ENCODE measurements around the gene PIGL. TPM values are rescaled to one million over a fixed set of nuclear protein-coding genes. Genes with fewer than 3 reads are reported as not detected.

Gene PIGL
- total RNA-seq, 1 donor from 2014 or later: 29.7 TPM

DNA sequence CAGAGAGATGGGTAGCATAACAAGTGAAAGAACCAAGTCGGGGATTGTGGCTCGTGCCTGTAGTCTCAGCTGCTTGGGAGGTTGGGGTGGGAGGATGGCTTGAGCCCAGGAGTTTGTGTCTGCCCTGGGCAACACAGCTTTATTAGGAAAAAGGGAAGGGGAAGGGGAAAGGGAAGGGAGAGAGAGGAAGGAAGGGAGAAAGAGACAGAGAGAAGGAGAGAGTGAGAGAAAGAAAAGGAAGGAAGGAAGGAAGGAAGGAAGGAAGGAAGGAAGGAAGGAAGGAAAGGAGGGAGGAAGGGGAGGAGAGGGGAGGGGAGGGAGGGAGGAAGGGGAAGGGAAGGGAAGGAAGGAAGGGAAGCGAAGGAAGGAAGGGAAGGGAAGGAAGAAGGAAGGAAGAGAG lies 103.0 kb downstream of the PIGL start:
- Mint-ChIP-seq H3K27ac (no peak overlapping the region), H3K27me3 (no peaks in the 10 kb centered on the region), H3K4me1 (ENCODE audit: unreplicated experiment) (no peaks in the 10 kb centered on the region), H3K4me3 (no peak overlapping the region), H3K36me3 (peaks cover 8% of the 10 kb centered on the region), H3K9me3 (no peaks in the 10 kb centered on the region)
- no peak for DNase-seq (ENCODE audit: extremely low spot score, unreplicated experiment)
- TF ChIP-seq, protein P1, sequence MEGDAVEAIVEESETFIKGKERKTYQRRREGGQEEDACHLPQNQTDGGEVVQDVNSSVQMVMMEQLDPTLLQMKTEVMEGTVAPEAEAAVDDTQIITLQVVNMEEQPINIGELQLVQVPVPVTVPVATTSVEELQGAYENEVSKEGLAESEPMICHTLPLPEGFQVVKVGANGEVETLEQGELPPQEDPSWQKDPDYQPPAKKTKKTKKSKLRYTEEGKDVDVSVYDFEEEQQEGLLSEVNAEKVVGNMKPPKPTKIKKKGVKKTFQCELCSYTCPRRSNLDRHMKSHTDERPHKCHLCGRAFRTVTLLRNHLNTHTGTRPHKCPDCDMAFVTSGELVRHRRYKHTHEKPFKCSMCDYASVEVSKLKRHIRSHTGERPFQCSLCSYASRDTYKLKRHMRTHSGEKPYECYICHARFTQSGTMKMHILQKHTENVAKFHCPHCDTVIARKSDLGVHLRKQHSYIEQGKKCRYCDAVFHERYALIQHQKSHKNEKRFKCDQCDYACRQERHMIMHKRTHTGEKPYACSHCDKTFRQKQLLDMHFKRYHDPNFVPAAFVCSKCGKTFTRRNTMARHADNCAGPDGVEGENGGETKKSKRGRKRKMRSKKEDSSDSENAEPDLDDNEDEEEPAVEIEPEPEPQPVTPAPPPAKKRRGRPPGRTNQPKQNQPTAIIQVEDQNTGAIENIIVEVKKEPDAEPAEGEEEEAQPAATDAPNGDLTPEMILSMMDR (conservative IDR thresholded peaks at IDR 0.05): no peak

- TF ChIP-seq, protein P1 (conservative IDR thresholded peaks at IDR 0.05): no peak
- Mint-ChIP-seq H3K4me1 (ENCODE audit: unreplicated experiment) (no peaks in the 10 kb centered on the region), H3K9me3 (no peaks in the 10 kb centered on the region), H3K36me3 (peaks cover 4% of the 10 kb centered on the region), H3K4me3 (no peak overlapping the region), H3K27ac (no peak overlapping the region), H3K27me3 (no peaks in the 10 kb centered on the region)
- DNase-seq (ENCODE audit: extremely low spot score, unreplicated experiment): no peak
These were observed 105.6 kb downstream of the PIGL start for GRCh38 chr17:16322636-16323035.

- H3K27ac Mint-ChIP-seq: no peak overlapping the region
- peaks cover 4% of the 10 kb centered on the region for H3K36me3 Mint-ChIP-seq
- no peaks in the 10 kb centered on the region for H3K4me1 Mint-ChIP-seq (ENCODE audit: unreplicated experiment)
- no peaks in the 10 kb centered on the region for H3K27me3 Mint-ChIP-seq
- no peak overlapping the region for H3K4me3 Mint-ChIP-seq
- DNase-seq (ENCODE audit: extremely low spot score, unreplicated experiment): no peak
- TF ChIP-seq, protein P1 (conservative IDR thresholded peaks at IDR 0.05): no peak
- H3K9me3 Mint-ChIP-seq: no peaks in the 10 kb centered on the region
These were observed 109.0 kb downstream of the PIGL start for GRCh38 chr17:16325964-16326363.

DNA sequence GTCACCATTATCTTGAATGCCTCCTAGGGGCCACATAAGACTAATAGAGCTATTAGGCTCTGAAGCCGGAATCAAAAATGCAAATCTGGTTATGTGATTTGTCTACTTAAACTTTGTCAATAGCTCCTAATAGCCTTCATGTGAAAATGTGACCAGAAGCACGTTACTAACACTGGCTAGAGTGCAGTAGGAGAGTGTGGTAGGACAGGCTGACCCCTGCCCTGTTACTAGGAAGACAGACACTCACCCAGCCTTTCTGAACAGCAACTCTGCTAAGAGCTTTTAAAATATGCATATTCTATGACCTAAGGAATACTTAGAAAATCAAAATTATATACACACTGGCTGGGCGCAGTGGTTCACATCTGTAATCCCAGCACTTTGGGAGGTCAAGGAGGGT lies 110.0 kb downstream of the PIGL start:
- TF ChIP-seq, protein P1 (conservative IDR thresholded peaks at IDR 0.05): no peak
- DNase-seq (ENCODE audit: extremely low spot score, unreplicated experiment): no peak
- Mint-ChIP-seq H3K36me3 (peaks cover 4% of the 10 kb centered on the region), H3K4me1 (ENCODE audit: unreplicated experiment) (no peaks in the 10 kb centered on the region), H3K4me3 (no peak overlapping the region), H3K27me3 (no peaks in the 10 kb centered on the region), H3K27ac (no peak overlapping the region), H3K9me3 (no peaks in the 10 kb centered on the region)

DNA sequence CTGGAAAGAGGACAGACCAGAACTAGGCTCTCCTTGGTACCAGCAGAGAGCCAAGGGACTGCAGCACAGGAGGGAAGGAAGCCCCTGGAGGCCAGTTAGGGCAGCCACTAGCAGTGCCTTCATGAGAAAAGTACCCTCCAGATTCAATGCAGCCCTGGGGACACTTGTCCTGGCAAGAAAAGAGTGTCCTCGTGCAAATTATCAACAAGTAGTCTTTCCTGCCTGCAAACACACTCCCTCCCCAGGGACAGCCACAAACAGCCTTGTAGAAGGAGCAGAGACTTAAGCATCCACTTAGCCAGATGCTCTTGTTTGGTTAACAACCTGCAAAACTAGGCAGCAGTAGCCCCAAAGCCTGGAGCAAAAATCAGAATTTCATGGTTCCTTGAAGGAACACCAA lies 112.0 kb downstream of the PIGL start:
- no peak for DNase-seq (ENCODE audit: extremely low spot score, unreplicated experiment)
- TF ChIP-seq, protein P1 (conservative IDR thresholded peaks at IDR 0.05): peak; percentile 24
- H3K36me3 Mint-ChIP-seq: no peaks in the 10 kb centered on the region
- no peak overlapping the region for H3K27ac Mint-ChIP-seq
- no peaks in the 10 kb centered on the region for H3K9me3 Mint-ChIP-seq
- no peaks in the 10 kb centered on the region for H3K27me3 Mint-ChIP-seq
- no peaks in the 10 kb centered on the region for H3K4me1 Mint-ChIP-seq (ENCODE audit: unreplicated experiment)
- H3K4me3 Mint-ChIP-seq: no peak overlapping the region

All from type B pancreatic cell (in vitro differentiated cells).